DND-41 (cell line): ENCODE data around the gene GALNT5.

ENCODE experiments used
- CTCF ChIP-seq: IDR thresholded peaks from 2 replicates; pipeline ENCODE4 v1.5.1; 2012; ENCODE audit warnings: borderline replicate concordance, low read length, moderate library complexity, mild to moderate bottlenecking; ENCODE audit not compliant: poor library complexity, severe bottlenecking; ENCODE audit errors: extremely low read depth
- EZH2 ChIP-seq: IDR thresholded peaks from 3 replicates; pipeline ENCODE4 v1.6.1; 2012; ENCODE audit warnings: borderline replicate concordance, low read depth, mild to moderate bottlenecking, moderate library complexity, low read length, inconsistent platforms; ENCODE audit not compliant: severe bottlenecking

GRCh38 chr2:157250836-157251235 lies 6.7 kb upstream of the GALNT5 start:
- TF ChIP-seq CTCF (no peak), EZH2 (no peak)
